Ureter (tissue), 1 donor: ENCODE data around the gene PCSK7. TPM values are rescaled to one million over a fixed set of nuclear protein-coding genes. Genes with fewer than 3 reads are reported as not detected.

Experiments
- DNase-seq: peaks from one replicate; pipeline ENCODE4 v3.0.0-alpha.2; 2020; ENCODE audit warnings: low spot score
- total RNA-seq: library from RNA; stranded (reverse); gene quantifications from one replicate; pipeline ENCODE4 v1.2.4, GENCODE V29; 2023
- donor health status: DM: yes; HTN: yes; CAD: no.

Gene PCSK7
- total RNA-seq, 1 donor from 2014 or later, result 99.6 TPM

GRCh38 chr11:117199053-117199915 is 32.6 kb downstream of the PCSK7 start, which contains the start of gene TAGLN:
TSS of gene TAGLN (plus strand) at chr11:117199370. CDS start at chr11:117203014, 3,644 bp downstream.
- peak; percentile 90 for DNase-seq

GRCh38 chr11:117198613-117199012 is 33.3 kb downstream of the PCSK7 start:
- DNase-seq, result no peak

- DNase-seq, result peak; percentile 75
These were observed 34.1 kb downstream of the PCSK7 start for GRCh38 chr11:117197516-117198456.

- no peak for DNase-seq
These were observed 34.9 kb downstream of the PCSK7 start for GRCh38 chr11:117197006-117197405.

- DNase-seq, result no peak
These were observed 36.1 kb downstream of the PCSK7 start for GRCh38 chr11:117195761-117196160.

GRCh38 chr11:117195258-117195657 is 36.6 kb downstream of the PCSK7 start:
- no peak for DNase-seq

- no peak for DNase-seq
These were observed 37.6 kb downstream of the PCSK7 start for GRCh38 chr11:117194267-117194666.

- DNase-seq, result no peak
These were observed 38.5 kb downstream of the PCSK7 start for GRCh38 chr11:117193130-117194020.

- DNase-seq, result no peak
These were observed 39.4 kb downstream of the PCSK7 start for GRCh38 chr11:117192401-117192875.

GRCh38 chr11:117191680-117192400 is 40.0 kb downstream of the PCSK7 start:
- no peak for DNase-seq

GRCh38 chr11:117189941-117190544 is 41.8 kb downstream of the PCSK7 start:
- DNase-seq, result peak; percentile 41

- DNase-seq, result peak; percentile 42
These were observed 42.5 kb downstream of the PCSK7 start for GRCh38 chr11:117189191-117189940.

GRCh38 chr11:117188620-117189081 is 43.2 kb downstream of the PCSK7 start:
- peak; percentile 41 for DNase-seq

GRCh38 chr11:117187799-117188481 is 43.9 kb downstream of the PCSK7 start:
- DNase-seq, result peak; percentile 32

GRCh38 chr11:117187428-117187798 is 44.5 kb downstream of the PCSK7 start:
- peak; percentile 41 for DNase-seq

- DNase-seq, result peak; percentile 37
These were observed 44.9 kb downstream of the PCSK7 start for GRCh38 chr11:117187007-117187406.

GRCh38 chr11:117186431-117186761 is 45.5 kb downstream of the PCSK7 start:
- DNase-seq, result peak; percentile 17

GRCh38 chr11:117185736-117186430 is 46.0 kb downstream of the PCSK7 start:
- DNase-seq, result peak; percentile 22
